ENCODE results near the gene CKLF.

- TF ChIP-seq CTCF (IDR thresholded peaks at IDR 0.05 in 4 of 5, conservative IDR thresholded peaks at IDR 0.05 in 1 of 5) (no peak), POLR2A (IDR thresholded peaks at IDR 0.05) (no peak)
Measured at GRCh38 chr16:66575060-66575459, 22.7 kb downstream of the CKLF start.
